HG03460 (cell line): ENCODE results near the gene ROBO1.
"Not testable (repeated sequence)": the region's sequence is repeated elsewhere in the genome, so short reads cannot be mapped to it uniquely, and the experiment has no call there.

Experiments
- ATAC-seq: cut with Tn5 transposase; IDR thresholded peaks from one replicate; pipeline ENCODE4 v1.9.1; 2021; ENCODE audit not compliant: unreplicated experiment

The ROBO1 gene

DNA sequence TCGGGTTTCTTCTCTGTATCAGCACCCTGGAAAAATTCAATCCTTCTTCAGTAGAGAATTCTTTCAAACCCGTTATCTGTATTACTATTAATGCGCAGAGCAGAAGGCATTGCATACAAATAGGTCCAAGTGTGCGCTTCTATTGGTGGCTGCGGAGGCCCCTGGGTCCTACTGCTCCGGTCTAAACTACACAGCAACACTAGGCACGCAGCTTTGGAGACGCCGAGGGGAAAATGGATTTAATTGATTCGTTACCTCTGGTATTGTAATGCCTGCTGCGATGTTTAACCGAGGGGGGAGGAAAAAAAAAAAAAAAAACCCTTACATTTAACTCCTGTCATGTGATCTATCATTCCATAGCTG, at the start of gene ROBO1:
TSS of gene ROBO1 (minus strand) at position 94 of the 363 bp plus-strand sequence.
- ATAC-seq = no peak

DNA sequence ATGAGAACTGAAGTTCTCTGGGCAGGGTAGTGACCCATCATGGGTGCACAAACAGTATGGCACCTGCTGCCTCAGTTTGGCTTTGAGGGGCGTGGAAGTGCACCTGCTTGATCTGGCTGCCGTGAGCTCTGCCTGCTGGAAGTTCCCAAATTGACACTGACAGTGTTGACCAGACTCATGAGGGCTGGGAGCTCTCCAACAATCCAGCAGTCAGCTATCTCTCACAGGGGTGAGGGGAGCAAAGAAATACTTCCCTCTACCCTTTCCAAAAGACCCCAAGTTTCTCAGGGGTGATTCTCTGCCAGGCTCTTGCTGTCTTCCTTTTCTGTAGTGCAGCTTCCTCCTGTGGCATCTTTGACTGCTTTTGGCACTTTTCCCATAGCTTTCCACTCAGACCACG, 49.4 kb upstream of the ROBO1 start:
- no peak for ATAC-seq

DNA sequence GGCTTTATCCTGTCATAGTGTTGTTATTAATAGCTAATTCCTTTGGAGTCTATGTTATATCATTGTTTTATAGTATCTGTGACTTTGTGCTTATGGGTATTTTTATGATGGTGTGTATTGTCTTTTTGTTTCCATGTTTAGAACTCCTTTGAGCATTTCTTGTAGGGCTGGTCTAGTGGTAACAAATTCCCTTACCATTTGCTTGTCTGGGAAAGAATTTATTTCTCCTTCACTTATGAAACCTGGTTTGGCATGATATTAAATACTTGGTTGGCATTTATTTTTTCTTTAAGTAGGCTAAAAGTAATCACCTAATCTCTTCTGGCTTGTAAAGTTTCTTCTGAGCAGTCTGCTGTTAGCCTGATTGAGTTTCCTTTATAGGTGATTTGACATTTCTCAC, 47.7 kb upstream of the ROBO1 start:
- no peak for ATAC-seq

- ATAC-seq = no peak
Observed at GRCh38 chr3:79810581-79810980, 42.8 kb upstream of the ROBO1 start.

DNA sequence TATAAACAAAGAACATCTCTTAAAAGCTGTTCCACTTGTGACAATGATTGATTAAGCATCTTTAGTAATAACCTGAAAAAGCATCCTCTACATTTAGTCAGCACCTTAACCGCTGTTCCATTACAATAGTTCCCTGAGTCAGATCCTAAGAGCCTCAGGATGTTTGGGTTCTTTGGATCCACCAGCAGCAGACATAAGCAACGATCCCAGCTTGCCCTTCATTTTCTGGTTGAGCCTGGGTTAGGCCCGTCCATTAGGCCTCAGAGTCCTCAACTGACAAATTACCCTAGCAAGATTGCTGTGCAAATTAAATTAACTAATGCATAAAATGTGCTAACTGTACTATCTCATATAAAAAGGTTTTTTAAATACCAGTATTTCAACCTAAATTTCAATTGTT, 42.3 kb upstream of the ROBO1 start:
- ATAC-seq = no peak

DNA sequence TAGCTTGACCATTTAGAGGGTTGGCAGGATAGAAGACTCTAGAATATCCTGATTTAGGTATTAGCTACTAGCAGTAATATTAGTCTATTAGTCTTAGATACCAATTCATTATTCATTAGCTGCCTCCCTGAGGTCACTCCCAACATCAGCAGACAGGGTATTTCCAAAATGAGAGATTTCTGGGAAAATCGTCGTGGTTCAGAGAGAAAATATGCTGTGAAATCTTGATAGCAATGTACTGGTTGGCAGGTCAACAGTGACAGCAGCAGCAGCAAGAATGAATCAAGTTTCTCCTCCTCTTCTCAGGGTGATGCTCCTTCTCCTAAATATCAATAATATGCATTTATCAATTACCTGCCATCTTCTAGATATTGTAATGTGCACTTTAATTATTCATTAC, 41.3 kb upstream of the ROBO1 start:
- no peak for ATAC-seq

DNA sequence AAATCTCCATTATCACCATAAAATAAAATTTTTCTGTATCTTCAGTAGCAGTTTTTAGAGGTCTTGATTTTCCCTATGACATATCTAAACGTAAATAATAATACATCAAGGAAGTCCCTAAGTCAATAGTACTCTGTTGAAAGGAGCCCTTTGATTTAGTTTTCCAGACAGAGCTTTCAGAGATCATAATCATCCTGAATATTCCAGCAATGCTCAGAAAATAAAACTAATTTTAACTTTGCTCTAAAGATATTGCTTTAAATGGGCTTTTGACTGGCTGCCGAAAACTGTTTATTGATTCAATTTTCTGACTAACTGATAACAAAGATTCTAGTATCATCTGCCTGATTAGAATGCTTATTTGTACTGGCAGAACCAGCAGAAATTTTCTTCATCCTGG, 40.7 kb upstream of the ROBO1 start:
- no peak for ATAC-seq

GRCh38 chr3:79790177-79790576, 22.4 kb upstream of the ROBO1 start:
- not testable (repeated sequence) for ATAC-seq

GRCh38 chr3:79773291-79773690, 5.5 kb upstream of the ROBO1 start:
- no peak for ATAC-seq

DNA sequence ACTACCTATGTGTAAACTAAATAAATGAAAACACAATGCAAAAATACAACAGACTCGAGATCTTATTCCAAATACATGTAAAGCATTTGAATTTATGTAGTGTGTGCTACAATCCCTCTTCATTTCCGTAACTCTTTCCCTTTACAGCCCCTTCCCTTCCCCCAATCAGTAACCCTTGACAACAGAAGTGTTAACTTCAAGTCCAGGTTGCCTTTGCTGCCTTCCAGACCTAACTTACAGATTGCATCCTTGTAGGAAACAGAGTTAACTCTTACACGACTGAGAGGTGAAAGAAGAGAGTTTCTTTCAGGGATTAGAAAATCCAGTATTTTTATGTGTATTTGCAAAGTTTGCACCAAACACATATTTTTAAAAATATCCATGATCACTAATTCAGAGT, 1.4 kb upstream of the ROBO1 start:
- ATAC-seq = no peak

GRCh38 chr3:79767194-79767904, 449 bp downstream of the ROBO1 start:
- ATAC-seq = no peak

GRCh38 chr3:79766496-79767193, 1.2 kb downstream of the ROBO1 start:
- ATAC-seq = no peak

GRCh38 chr3:79765911-79766310, 1.9 kb downstream of the ROBO1 start:
- ATAC-seq = no peak

DNA sequence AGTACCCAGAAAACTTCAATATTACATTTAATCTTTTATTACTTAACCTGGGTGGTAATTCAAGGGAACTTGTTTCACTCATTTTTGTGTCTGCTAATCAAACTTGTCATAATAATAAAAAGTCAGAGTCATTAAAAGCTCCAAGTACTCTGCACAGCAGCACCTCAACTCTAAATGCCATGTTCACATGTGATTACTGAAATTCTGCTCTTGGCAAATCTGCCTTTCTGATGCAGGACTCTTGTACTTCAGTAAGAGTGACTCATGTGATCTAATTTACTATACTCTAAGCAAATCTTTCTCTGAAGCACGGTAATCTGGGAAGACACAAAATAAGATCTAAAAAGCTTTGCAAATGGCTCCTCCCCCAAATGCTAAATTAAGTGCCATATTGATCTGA, 6.4 kb downstream of the ROBO1 start:
- ATAC-seq = no peak

GRCh38 chr3:79751703-79752102, 16.1 kb downstream of the ROBO1 start:
- no peak for ATAC-seq

- no peak for ATAC-seq
Observed at GRCh38 chr3:79737530-79737929, 30.3 kb downstream of the ROBO1 start.

- no peak for ATAC-seq
Observed at GRCh38 chr3:79729096-79729495, 38.7 kb downstream of the ROBO1 start.

- no peak for ATAC-seq
Observed at GRCh38 chr3:79726786-79727185, 41.0 kb downstream of the ROBO1 start.

GRCh38 chr3:79724206-79724605, 43.6 kb downstream of the ROBO1 start:
- ATAC-seq = no peak

DNA sequence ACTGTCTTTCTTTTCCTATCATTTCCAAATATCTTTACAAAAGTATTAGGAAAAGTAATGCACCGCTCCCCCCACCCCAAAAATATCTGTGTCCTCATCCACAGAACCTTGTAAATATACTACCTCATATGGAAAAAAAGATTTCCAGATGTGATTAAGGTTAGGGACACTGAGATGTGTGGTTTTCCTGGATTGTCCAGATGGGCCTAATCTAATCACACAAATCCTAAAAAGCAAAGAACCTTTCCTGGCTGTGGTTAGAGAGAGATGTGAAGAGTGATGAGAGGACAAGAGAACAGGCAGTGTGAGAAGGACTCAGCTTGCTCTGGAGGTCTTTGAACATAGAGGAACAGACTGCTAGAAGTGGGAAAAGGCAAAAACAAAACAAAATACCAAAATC, 77.7 kb downstream of the ROBO1 start:
- no peak for ATAC-seq

DNA sequence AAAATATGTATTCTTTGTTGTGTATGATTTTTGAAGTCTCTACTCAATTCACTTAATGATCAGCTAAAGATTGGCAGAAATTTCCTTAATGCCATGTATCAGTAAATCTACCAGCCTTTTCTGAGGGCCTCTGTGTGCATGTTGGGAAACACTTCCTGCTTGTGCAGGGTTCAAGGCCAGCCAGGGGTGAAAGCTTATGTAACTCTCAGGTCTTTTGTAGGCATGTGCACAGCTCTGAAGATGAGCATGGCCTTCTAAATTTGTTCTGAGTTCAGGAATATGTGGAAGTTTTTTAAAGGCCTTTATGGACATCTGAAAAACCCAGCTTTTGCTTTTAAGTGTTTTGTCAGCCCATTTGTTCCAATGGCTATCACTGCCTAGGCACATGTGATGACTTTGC, 82.7 kb downstream of the ROBO1 start:
- no peak for ATAC-seq

GRCh38 chr3:79684041-79684440, 83.8 kb downstream of the ROBO1 start:
- ATAC-seq = no peak

GRCh38 chr3:79672731-79673130, 95.1 kb downstream of the ROBO1 start:
- no peak for ATAC-seq
